Ishikawa (cell line): ENCODE results near the gene CD2AP.

Source experiments
- CEBPB ChIP-seq: IDR thresholded peaks from 2 replicates; pipeline ENCODE4 v1.6.1; 2012
- CREB1 ChIP-seq: IDR thresholded peaks from 2 replicates; pipeline ENCODE4 v1.6.1; 2012; ENCODE audit warnings: low read depth
- EGR1 ChIP-seq: IDR thresholded peaks from 2 replicates; pipeline ENCODE4 v1.6.1; 2012
- EP300 ChIP-seq: IDR thresholded peaks from 2 replicates; pipeline ENCODE4 v1.6.1; 2012; ENCODE audit warnings: borderline replicate concordance
- FOXM1 ChIP-seq: IDR thresholded peaks from 2 replicates; pipeline ENCODE4 v1.6.1; 2012; ENCODE audit warnings: low read depth, borderline replicate concordance
- NFIC ChIP-seq: IDR thresholded peaks from 2 replicates; pipeline ENCODE4 v1.6.1; 2012
- RAD21 ChIP-seq: IDR thresholded peaks from 2 replicates; pipeline ENCODE4 v1.6.1; 2012; ENCODE audit warnings: low read depth
- REST ChIP-seq: IDR thresholded peaks from 2 replicates; pipeline ENCODE4 v1.6.1; 2012; ENCODE audit warnings: low read depth, mild to moderate bottlenecking
- TAF1 ChIP-seq: IDR thresholded peaks from 2 replicates; pipeline ENCODE4 v1.6.1; 2012; ENCODE audit warnings: low read depth, mild to moderate bottlenecking
- TCF12 ChIP-seq: IDR thresholded peaks from 2 replicates; pipeline ENCODE4 v1.6.1; 2012; ENCODE audit warnings: low read depth
- TEAD4 ChIP-seq: IDR thresholded peaks from 2 replicates; pipeline ENCODE4 v1.6.1; 2012
- YY1 ChIP-seq: IDR thresholded peaks from 2 replicates; pipeline ENCODE4 v1.6.1; 2012; ENCODE audit warnings: low read depth
- ZBTB7A ChIP-seq: IDR thresholded peaks from 2 replicates; pipeline ENCODE4 v1.6.1; 2012; ENCODE audit warnings: low read depth
- TF ChIP-seq, protein P1 (sequence below): IDR thresholded peaks from 2 replicates; pipeline ENCODE4 v1.6.1; 2012
- TF ChIP-seq, protein P2 (sequence below): IDR thresholded peaks from 2 replicates; pipeline ENCODE4 v1.6.1; 2012

CD2AP gene

GRCh38 chr6:47661960-47662359, 184.4 kb downstream of the CD2AP start:
- TF ChIP-seq CREB1, result no peak
- no peak for TF ChIP-seq TCF12
- TF ChIP-seq, protein P1, sequence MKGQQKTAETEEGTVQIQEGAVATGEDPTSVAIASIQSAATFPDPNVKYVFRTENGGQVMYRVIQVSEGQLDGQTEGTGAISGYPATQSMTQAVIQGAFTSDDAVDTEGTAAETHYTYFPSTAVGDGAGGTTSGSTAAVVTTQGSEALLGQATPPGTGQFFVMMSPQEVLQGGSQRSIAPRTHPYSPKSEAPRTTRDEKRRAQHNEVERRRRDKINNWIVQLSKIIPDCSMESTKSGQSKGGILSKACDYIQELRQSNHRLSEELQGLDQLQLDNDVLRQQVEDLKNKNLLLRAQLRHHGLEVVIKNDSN, result no peak
- TF ChIP-seq TAF1, result no peak
- no peak for TF ChIP-seq YY1
- no peak for TF ChIP-seq FOXM1
- no peak for TF ChIP-seq REST
- no peak for TF ChIP-seq RAD21

DNA sequence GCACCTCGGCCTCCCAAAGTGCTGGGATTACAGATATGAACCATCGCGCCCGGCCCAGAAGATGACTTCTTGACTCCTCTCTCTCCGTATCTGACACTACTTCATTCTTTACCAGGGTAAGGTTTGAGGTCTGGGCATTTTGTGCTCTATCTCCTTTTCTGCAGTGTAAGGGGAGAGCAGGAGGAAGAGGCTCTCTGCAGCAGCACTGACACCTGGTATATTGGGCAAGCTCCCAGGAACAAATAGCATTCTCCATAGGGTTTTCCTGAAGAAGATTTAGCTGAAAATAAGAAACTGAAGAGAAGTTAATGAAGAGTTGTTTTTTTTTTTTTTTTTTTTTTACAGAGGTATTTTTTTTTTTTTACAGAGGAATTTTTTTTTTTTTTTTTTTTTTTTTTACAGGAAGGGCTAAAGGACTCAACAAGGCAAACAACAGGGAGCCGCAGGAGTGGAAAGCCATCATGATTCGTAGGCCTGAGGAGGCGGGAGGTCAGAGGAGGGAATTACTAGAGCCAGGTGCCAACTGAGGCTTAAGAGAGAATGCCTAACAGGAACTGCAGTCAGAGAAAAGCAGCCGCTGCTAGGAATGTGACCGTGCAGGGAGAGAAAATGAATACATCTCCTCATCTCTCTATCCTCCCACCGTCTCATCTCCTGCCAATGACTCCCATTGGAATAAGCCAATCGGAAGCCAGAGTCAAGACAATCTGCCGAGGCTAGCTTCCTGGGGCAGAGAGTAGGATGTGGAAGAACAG, 186.1 kb downstream of the CD2AP start:
- TF ChIP-seq EP300 (no peak), CREB1 (no peak), CEBPB (no peak), TEAD4 (no peak), ZBTB7A (no peak), REST (no peak), YY1 (no peak), NFIC (no peak), TAF1 (no peak)
- TF ChIP-seq, protein P2, sequence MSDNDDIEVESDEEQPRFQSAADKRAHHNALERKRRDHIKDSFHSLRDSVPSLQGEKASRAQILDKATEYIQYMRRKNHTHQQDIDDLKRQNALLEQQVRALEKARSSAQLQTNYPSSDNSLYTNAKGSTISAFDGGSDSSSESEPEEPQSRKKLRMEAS, result no peak
- TF ChIP-seq, protein P1, result no peak

GRCh38 chr6:47665112-47665511, 187.5 kb downstream of the CD2AP start:
- TF ChIP-seq RAD21, result no peak
- no peak for TF ChIP-seq TCF12
- TF ChIP-seq EGR1, result no peak
- no peak for TF ChIP-seq TAF1
- TF ChIP-seq, protein P1, result no peak
- TF ChIP-seq CREB1, result no peak
- no peak for TF ChIP-seq FOXM1

DNA sequence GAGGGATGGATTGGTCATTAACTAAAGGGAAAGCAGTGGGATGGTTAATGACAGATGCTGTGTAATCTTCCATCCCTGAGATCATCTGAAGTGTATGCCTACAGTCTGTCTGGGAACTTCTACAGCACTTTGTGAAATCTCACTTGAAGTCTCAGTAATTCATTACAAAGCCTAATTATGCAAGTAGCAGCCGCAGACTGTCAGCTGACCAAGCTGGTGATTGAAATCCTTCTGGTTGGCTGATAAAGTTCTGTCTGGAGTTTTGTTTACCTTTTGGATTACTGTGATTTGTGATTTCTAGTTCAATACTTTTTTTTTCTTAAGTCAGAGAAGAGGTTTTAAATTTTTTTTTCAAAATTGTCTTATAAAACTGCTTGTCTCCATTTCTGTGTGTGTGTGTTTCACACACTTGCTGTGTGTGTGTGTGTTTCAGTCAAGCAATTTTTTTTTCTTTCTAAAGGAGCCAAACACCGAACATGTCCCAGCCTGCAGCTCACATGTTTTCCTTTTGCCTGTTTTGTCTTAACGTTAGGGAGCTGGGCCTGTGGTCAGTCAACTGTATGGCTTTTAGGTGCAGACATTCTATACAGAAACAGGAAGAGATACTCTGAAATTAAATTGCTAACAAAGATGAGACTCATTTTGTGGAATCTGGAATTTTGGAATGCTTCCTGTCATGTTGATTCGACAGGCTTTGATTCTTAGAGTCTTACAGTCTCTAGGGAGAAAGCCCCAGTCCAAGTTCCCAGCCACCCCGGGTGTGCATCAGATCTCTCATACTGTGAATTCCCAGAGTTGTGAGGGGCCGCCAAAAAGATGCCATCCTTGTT, 192.3 kb downstream of the CD2AP start:
- no peak for TF ChIP-seq TCF12
- no peak for TF ChIP-seq FOXM1
- TF ChIP-seq YY1, result no peak
- no peak for TF ChIP-seq EGR1
- no peak for TF ChIP-seq NFIC
- no peak for TF ChIP-seq CREB1
- TF ChIP-seq REST, result no peak
- TF ChIP-seq, protein P2, result no peak
- TF ChIP-seq, protein P1, result no peak
- TF ChIP-seq EP300, result no peak
- TF ChIP-seq ZBTB7A, result no peak
- no peak for TF ChIP-seq CEBPB
- TF ChIP-seq TEAD4, result no peak
- no peak for TF ChIP-seq TAF1
- no peak for TF ChIP-seq RAD21
